HG03571 (cell line): Measurements from ENCODE around the gene MTARC1.

Experiments used
- ATAC-seq: cut with Tn5 transposase; IDR thresholded peaks from one replicate; pipeline ENCODE4 v1.9.1; 2021; ENCODE audit not compliant: unreplicated experiment

MTARC1 gene

DNA sequence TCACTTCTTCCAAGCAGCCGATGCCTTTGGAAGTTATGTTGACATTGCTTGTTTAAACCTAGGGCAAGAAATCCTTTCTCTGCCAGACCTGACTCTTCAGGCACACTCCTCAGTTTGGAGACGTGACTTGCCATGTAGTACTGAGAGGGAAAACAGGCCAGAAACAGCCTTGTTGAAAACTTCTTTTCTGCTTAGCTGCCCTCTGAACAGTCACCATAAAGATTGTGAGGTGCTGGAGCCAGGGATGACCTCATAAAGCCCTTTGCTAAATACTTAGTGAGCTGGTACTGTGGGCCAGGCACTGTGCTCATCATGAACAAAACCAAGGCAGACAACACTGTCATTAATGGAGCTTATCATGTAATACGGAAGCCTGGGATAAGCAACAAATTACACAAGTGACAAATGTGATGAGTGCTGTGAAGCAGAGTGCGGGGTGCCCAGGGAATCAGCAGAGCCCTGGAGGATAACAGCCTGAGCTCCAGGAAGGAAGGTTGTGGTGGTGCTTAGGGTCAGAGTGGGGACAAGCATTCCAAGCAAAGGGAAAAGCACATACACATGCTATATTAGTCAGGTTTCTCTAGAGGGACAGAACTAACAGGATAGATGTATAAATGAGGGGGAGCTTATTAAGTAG lies 42.4 kb downstream of the MTARC1 start:
- no peak for ATAC-seq

- no peak for ATAC-seq
Observed at GRCh38 chr1:220833436-220833835, 46.7 kb downstream of the MTARC1 start.

GRCh38 chr1:220834155-220834870 lies 47.6 kb downstream of the MTARC1 start:
- no peak for ATAC-seq
